IMR-90 (cell line): ENCODE results near the gene MARCHF7. TPM values are rescaled to one million over a fixed set of nuclear protein-coding genes. Genes with fewer than 3 reads are reported as not detected.

Experiments used
- ATAC-seq: fragments of 200-7000 bp; cut with Tn5 transposase; 2 replicates; pipeline ENCODE4 v1.9.1; 2020; ENCODE audit warnings: low read depth, mild to moderate bottlenecking, moderate library complexity
- BruUV-seq: library from RNA; stranded (reverse); fragments of 400-500 nt; replicated peaks from 2 replicates; lab custom pipeline; 2021; lab: Mats Ljungman, UMichigan
- CTCF ChIA-PET: fragments of 300-600 bp; formaldehyde crosslinking; extraction: SDS; loops from one replicate; lab custom pipeline; 2021; ENCODE audit warnings: antibody characterized with exemption; lab: Yijun Ruan, JAX
- POLR2A ChIA-PET: fragments of 300-600 bp; sonication (Branson Sonifier 250); formaldehyde crosslinking; loops from one replicate; lab custom pipeline; 2022; ENCODE audit warnings: antibody characterized with exemption; ENCODE audit not compliant: unreplicated experiment; lab: Charles Lee
- DNase-seq: peaks from one replicate; pipeline ENCODE4 v3.0.0; 2013
- H2AFZ ChIP-seq: replicated peaks from 2 replicates; pipeline ENCODE3; 2013; ENCODE audit warnings: low read length, mild to moderate bottlenecking; ENCODE audit not compliant: poor library complexity
- H2AK5ac ChIP-seq: 2 replicates; pipeline ENCODE4 v1.6.1; 2013; ENCODE audit warnings: low read depth, low read length, inconsistent platforms
- H2AK9ac ChIP-seq: replicated peaks from 2 replicates; pipeline ENCODE3; 2013; ENCODE audit warnings: mild to moderate bottlenecking, low read depth, low read length, moderate library complexity; ENCODE audit not compliant: poor library complexity
- H2BK120ac ChIP-seq: 2 replicates; pipeline ENCODE4 v1.6.1; 2013; ENCODE audit warnings: low read depth, low read length, inconsistent platforms
- H2BK15ac ChIP-seq: 3 replicates; pipeline ENCODE4 v1.6.1; 2013; ENCODE audit warnings: low read depth, low read length, inconsistent platforms
- H2BK20ac ChIP-seq: 2 replicates; pipeline ENCODE4 v1.6.1; 2013; ENCODE audit warnings: low read depth, mild to moderate bottlenecking, inconsistent platforms, low read length, moderate library complexity
- H2BK5ac ChIP-seq: 2 replicates; pipeline ENCODE4 v1.6.1; 2013; ENCODE audit warnings: mild to moderate bottlenecking, low read depth, low read length, inconsistent platforms; ENCODE audit not compliant: poor library complexity, severe bottlenecking
- H3K14ac ChIP-seq: replicated peaks from 2 replicates; pipeline ENCODE4 v1.6.1; 2013; ENCODE audit warnings: low read depth, low read length, inconsistent platforms
- H3K18ac ChIP-seq: 2 replicates; pipeline ENCODE4 v1.6.1; 2013; ENCODE audit warnings: low read depth, low read length, control low read depth
- H3K23ac ChIP-seq: 2 replicates; pipeline ENCODE4 v1.6.1; 2013; ENCODE audit warnings: low read depth, low read length, inconsistent platforms
- H3K27ac ChIP-seq: 2 replicates; pipeline ENCODE4 v1.5.1; 2013; ENCODE audit warnings: mild to moderate bottlenecking, control low read depth, low read length; ENCODE audit not compliant: insufficient read depth
- H3K27me3 ChIP-seq: 2 replicates; pipeline ENCODE4 v1.6.1; 2013; ENCODE audit warnings: low read length; ENCODE audit not compliant: control insufficient read depth, insufficient read depth
- H3K36me3 ChIP-seq: 2 replicates; pipeline ENCODE4 v1.6.1; 2013; ENCODE audit warnings: low read length, mixed read lengths; ENCODE audit not compliant: control insufficient read depth, insufficient read depth
- H3K4ac ChIP-seq: 2 replicates; pipeline ENCODE4 v1.6.1; 2013; ENCODE audit warnings: low read depth, low read length, inconsistent platforms
- H3K4me1 ChIP-seq: 2 replicates; pipeline ENCODE4 v1.6.1; 2013; ENCODE audit warnings: low read length, mixed read lengths; ENCODE audit not compliant: control insufficient read depth, insufficient read depth
- H3K4me2 ChIP-seq: 2 replicates; pipeline ENCODE4 v1.6.1; 2013; ENCODE audit warnings: low read depth, mild to moderate bottlenecking, control low read depth, low read length, moderate library complexity
- H3K4me3 ChIP-seq: 2 replicates; pipeline ENCODE4 v1.5.1; 2013; ENCODE audit warnings: low read depth, mild to moderate bottlenecking, control low read depth, low read length, moderate library complexity; ENCODE audit not compliant: insufficient read depth
- H3K56ac ChIP-seq: 2 replicates; pipeline ENCODE4 v1.6.1; 2013; ENCODE audit warnings: low read length, inconsistent platforms; ENCODE audit not compliant: insufficient read depth; ENCODE audit errors: extremely low read depth
- H3K79me1 ChIP-seq, 2 experiments: 2 replicates each; pipeline ENCODE4 v1.6.1; 2013; ENCODE audit warnings: low read length in 2 of 2, inconsistent platforms in 1 of 2, low read depth in 1 of 2
- H3K9ac ChIP-seq: 2 replicates; pipeline ENCODE4 v1.6.1; 2013; ENCODE audit warnings: low read depth, low read length, control low read depth
- H3K9me1 ChIP-seq: 2 replicates; pipeline ENCODE4 v1.6.1; 2013; ENCODE audit warnings: low read length, inconsistent platforms; ENCODE audit not compliant: insufficient read depth
- H3K9me3 ChIP-seq: 2 replicates; pipeline ENCODE4 v1.6.1; 2013; ENCODE audit warnings: low read length; ENCODE audit not compliant: control insufficient read depth, insufficient read depth
- H4K20me1 ChIP-seq: 2 replicates; pipeline ENCODE4 v1.6.1; 2013; ENCODE audit warnings: low read length, inconsistent platforms; ENCODE audit not compliant: insufficient read depth
- H4K5ac ChIP-seq: 2 replicates; pipeline ENCODE4 v1.6.1; 2013; ENCODE audit warnings: mild to moderate bottlenecking, low read depth, low read length, control low read depth
- H4K8ac ChIP-seq, 2 experiments: 2 replicates each; pipeline ENCODE4 v1.6.1; 2013; ENCODE audit warnings: low read depth in 2 of 2, low read length in 2 of 2, control low read depth in 1 of 2, inconsistent platforms in 1 of 2
- H4K91ac ChIP-seq: 2 replicates; pipeline ENCODE4 v1.6.1; 2013; ENCODE audit warnings: low read depth, low read length, inconsistent platforms; ENCODE audit not compliant: insufficient read depth
- BHLHE40 ChIP-seq: fragments of 150-350 bp; IDR thresholded peaks from 2 replicates; pipeline ENCODE4 v1.6.1; 2016; ENCODE audit warnings: mild to moderate bottlenecking, low read depth, low read length
- CEBPB ChIP-seq: IDR thresholded peaks from 2 replicates; pipeline ENCODE4 v1.6.1; 2012; ENCODE audit warnings: low read depth, low read length, improper control_type of control experiment
- CHD1 ChIP-seq: IDR thresholded peaks from 2 replicates; pipeline ENCODE4 v1.6.1; 2012; ENCODE audit warnings: low read depth, low read length, improper control_type of control experiment
- ELK1 ChIP-seq: fragments of 150-350 bp; IDR thresholded peaks from 2 replicates; pipeline ENCODE4 v1.6.1; 2016; ENCODE audit warnings: low read depth, mild to moderate bottlenecking, low read length, moderate library complexity, borderline replicate concordance
- FOS ChIP-seq: fragments of 150-350 bp; IDR thresholded peaks from 2 replicates; pipeline ENCODE4 v1.6.1; 2016; ENCODE audit warnings: low read depth, low read length
- MAFK ChIP-seq: IDR thresholded peaks from 2 replicates; pipeline ENCODE4 v1.6.1; 2012; ENCODE audit warnings: low read depth, low read length, improper control_type of control experiment
- MAZ ChIP-seq: IDR thresholded peaks from 2 replicates; pipeline ENCODE4 v1.6.1; 2012; ENCODE audit warnings: low read depth, mild to moderate bottlenecking, low read length, improper control_type of control experiment, moderate library complexity, borderline replicate concordance
- MXI1 ChIP-seq: IDR thresholded peaks from 2 replicates; pipeline ENCODE4 v1.6.1; 2012; ENCODE audit warnings: low read depth, mild to moderate bottlenecking, low read length, moderate library complexity, borderline replicate concordance
- NFE2L2 ChIP-seq: fragments of 150-350 bp; IDR thresholded peaks from 2 replicates; pipeline ENCODE4 v1.6.1; 2016; ENCODE audit warnings: low read depth, mild to moderate bottlenecking, low read length
- POLR2A ChIP-seq: IDR thresholded peaks from 2 replicates; pipeline ENCODE4 v1.6.1; 2012; ENCODE audit warnings: mild to moderate bottlenecking, low read depth, low read length
- RAD21 ChIP-seq: IDR thresholded peaks from 2 replicates; pipeline ENCODE4 v1.6.1; 2012; ENCODE audit warnings: low read length, improper control_type of control experiment
- RCOR1 ChIP-seq: IDR thresholded peaks from 2 replicates; pipeline ENCODE4 v1.6.1; 2012; ENCODE audit warnings: mild to moderate bottlenecking, low read length, improper control_type of control experiment; ENCODE audit not compliant: insufficient replicate concordance
- RFX5 ChIP-seq: IDR thresholded peaks from 2 replicates; pipeline ENCODE4 v1.8.0; 2012; ENCODE audit warnings: low read depth, mild to moderate bottlenecking, low read length, moderate library complexity
- SMC3 ChIP-seq: fragments of 150-350 bp; IDR thresholded peaks from 2 replicates; pipeline ENCODE4 v1.6.1; 2016; ENCODE audit warnings: low read depth, mild to moderate bottlenecking, antibody characterized with exemption, low read length, moderate library complexity
- USF2 ChIP-seq: fragments of 150-350 bp; IDR thresholded peaks from 2 replicates; pipeline ENCODE4 v1.6.1; 2017; ENCODE audit warnings: mild to moderate bottlenecking, antibody characterized with exemption, low read length, low read depth
- WGBS, 2 experiments: methylation state at CpG; one replicate each; pipeline versions ENCODE4 v1.1.5 to v1.1.7; 2013; ENCODE audit warnings: missing lambda C conversion rate in 2 of 2; ENCODE audit not compliant: insufficient read length in 1 of 2; ENCODE audit errors: extremely low coverage in 2 of 2; 5-methylcytosine and 5-hydroxymethylcytosine counted together
- dilution Hi-C: fragments of 300-500 bp; cut with HindIII; formaldehyde crosslinking; loops from one replicate; pipeline ENCODE4 v1.14.3; 2018; ENCODE audit warnings: low sequenced_read_pairs; ENCODE audit not compliant: unreplicated experiment
- in situ Hi-C: fragments of 300-500 bp; cut with MboI; formaldehyde crosslinking; loops from 3 replicates; pipeline ENCODE4 v1.14.3; 2019; ENCODE audit warnings: low sequenced_read_pairs, inconsistent platforms, mixed read lengths
- intact Hi-C: fragments of 100-400 bp; cut with micrococcal nuclease; formaldehyde crosslinking; loops from 2 replicates; pipeline ENCODE4 v1.10.0; 2022
- polyA plus RNA-seq, 3 experiments: library from polyadenylated mRNA; depleted of rRNA; stranded (reverse); fragments of >200 nt; gene quantifications; 2 replicates each; pipeline ENCODE4 v1.2.3, GENCODE V29; 2012; ENCODE audit warnings: low replicate concordance in 1 of 3
- total RNA-seq: library from RNA; depleted of rRNA; stranded (reverse); fragments of >200 nt; gene quantifications from 2 replicates; pipeline ENCODE4 v1.2.3, GENCODE V29; 2012
- TF ChIP-seq, protein P1 (sequence below): conservative IDR thresholded peaks from 2 replicates; pipeline ENCODE4 v1.5.1; 2012; ENCODE audit warnings: mild to moderate bottlenecking, low read depth, low read length, improper control_type of control experiment

Gene MARCHF7
- total and polyA plus RNA-seq, 2 of the 4 experiments (the other 2 are of a cell fraction), result 59.1 to 193 TPM

- no peak overlapping the region for H3K4ac ChIP-seq
- CTCF ChIA-PET, result interaction anchor here (0.7 to 0.8 kb wide), 3 partner anchors 32 to 72 kb away, joined by 3 read pairs; no protein-coding TSS in a partner anchor
- H3K9ac ChIP-seq, result no peak overlapping the region
Measured at GRCh38 chr2:159680692-159681091, 31.6 kb upstream of the MARCHF7 start.

More at GRCh38 chr2:159680692-159681091, 31.6 kb upstream of the MARCHF7 start:
- H4K20me1 ChIP-seq, result no peaks in the 10 kb centered on the region
- dilution Hi-C loops, result no loop called here
- POLR2A ChIA-PET, result no interaction called here
- no peaks in the 10 kb centered on the region for H3K9me1 ChIP-seq
- H2AK5ac ChIP-seq, result no peak overlapping the region
- no peak for DNase-seq
- H3K27ac ChIP-seq, result no peak overlapping the region
- no peak overlapping the region for H4K91ac ChIP-seq
- no peak overlapping the region for H3K56ac ChIP-seq
- H3K23ac ChIP-seq, result no peak overlapping the region
- in situ Hi-C loops, result no loop called here
- no peak overlapping the region for H2AK9ac ChIP-seq
- no peak overlapping the region for H3K4me3 ChIP-seq
- H4K5ac ChIP-seq, result no peak overlapping the region
- WGBS, 2 experiments, result no CpG with 5 or more reads among the region's 2 CpGs
- H2BK5ac ChIP-seq, result no peak overlapping the region
- TF ChIP-seq MAZ, result no peak
- TF ChIP-seq NFE2L2, result no peak
- no peak for TF ChIP-seq SMC3
- TF ChIP-seq RCOR1, result no peak
- no peak for TF ChIP-seq FOS
- TF ChIP-seq, protein P1, sequence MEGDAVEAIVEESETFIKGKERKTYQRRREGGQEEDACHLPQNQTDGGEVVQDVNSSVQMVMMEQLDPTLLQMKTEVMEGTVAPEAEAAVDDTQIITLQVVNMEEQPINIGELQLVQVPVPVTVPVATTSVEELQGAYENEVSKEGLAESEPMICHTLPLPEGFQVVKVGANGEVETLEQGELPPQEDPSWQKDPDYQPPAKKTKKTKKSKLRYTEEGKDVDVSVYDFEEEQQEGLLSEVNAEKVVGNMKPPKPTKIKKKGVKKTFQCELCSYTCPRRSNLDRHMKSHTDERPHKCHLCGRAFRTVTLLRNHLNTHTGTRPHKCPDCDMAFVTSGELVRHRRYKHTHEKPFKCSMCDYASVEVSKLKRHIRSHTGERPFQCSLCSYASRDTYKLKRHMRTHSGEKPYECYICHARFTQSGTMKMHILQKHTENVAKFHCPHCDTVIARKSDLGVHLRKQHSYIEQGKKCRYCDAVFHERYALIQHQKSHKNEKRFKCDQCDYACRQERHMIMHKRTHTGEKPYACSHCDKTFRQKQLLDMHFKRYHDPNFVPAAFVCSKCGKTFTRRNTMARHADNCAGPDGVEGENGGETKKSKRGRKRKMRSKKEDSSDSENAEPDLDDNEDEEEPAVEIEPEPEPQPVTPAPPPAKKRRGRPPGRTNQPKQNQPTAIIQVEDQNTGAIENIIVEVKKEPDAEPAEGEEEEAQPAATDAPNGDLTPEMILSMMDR, result no peak
- TF ChIP-seq CEBPB, result no peak
- no peak for TF ChIP-seq MXI1
- no peak for TF ChIP-seq USF2
- TF ChIP-seq MAFK, result no peak
- TF ChIP-seq RAD21, result no peak
- TF ChIP-seq CHD1, result no peak
- TF ChIP-seq BHLHE40, result no peak
- TF ChIP-seq ELK1, result no peak
- TF ChIP-seq POLR2A, result no peak
- no peak for TF ChIP-seq RFX5
- ATAC-seq, result no peak
- H3K14ac ChIP-seq, result no peak overlapping the region
- no peak overlapping the region for H2AFZ ChIP-seq
- H2BK20ac ChIP-seq, result no peak overlapping the region
- H3K79me1 ChIP-seq, result no peaks in the 10 kb centered on the region
- no peaks in the 10 kb centered on the region for H3K36me3 ChIP-seq
- no peak overlapping the region for H3K18ac ChIP-seq
- H3K9me3 ChIP-seq, result no peaks in the 10 kb centered on the region
- no peak overlapping the region for H2BK120ac ChIP-seq
- no peaks in the 10 kb centered on the region for H3K27me3 ChIP-seq
- no peak overlapping the region for H4K8ac ChIP-seq
- intact Hi-C loops, result loop anchor here (5.0 kb wide), 1 partner anchor 48 kb away; no protein-coding TSS in a partner anchor
- peaks cover 3% of the 10 kb centered on the region; the same call in 1 of the 2 replicates for H3K4me1 ChIP-seq
- H3K4me2 ChIP-seq, result no peak overlapping the region
- BruUV-seq, result no TSS peak
- H2BK15ac ChIP-seq, result no peak overlapping the region
